ENCODE results near the gene MMP24.
"Not testable (repeated sequence)": the region's sequence is repeated elsewhere in the genome, so short reads cannot be mapped to it uniquely, and the experiment has no call there.

The MMP24 gene

GRCh38 chr20:35226126-35226883 is at the start of gene MMP24:
TSS of gene MMP24 (plus strand) at chr20:35226690. CDS start at chr20:35226739, 49 bp downstream.
- no peak for DNase-seq

- DNase-seq: peak; percentile 47
Observed at GRCh38 chr20:35179292-35180212, 46.9 kb upstream of the MMP24 start.

- DNase-seq: no peak
Observed at GRCh38 chr20:35180266-35180665, 46.2 kb upstream of the MMP24 start.

GRCh38 chr20:35181731-35182130 is 44.8 kb upstream of the MMP24 start:
- DNase-seq: no peak

GRCh38 chr20:35186691-35187289 is 39.7 kb upstream of the MMP24 start:
- not testable (repeated sequence) for DNase-seq

- no peak for DNase-seq
Observed at GRCh38 chr20:35187584-35188190, 38.8 kb upstream of the MMP24 start.

GRCh38 chr20:35189223-35189622 is 37.3 kb upstream of the MMP24 start:
- DNase-seq: not testable (repeated sequence)

GRCh38 chr20:35190556-35190955 is 35.9 kb upstream of the MMP24 start:
- DNase-seq: no peak

- DNase-seq: peak; percentile 30
Observed at GRCh38 chr20:35191419-35192117, 34.9 kb upstream of the MMP24 start.

GRCh38 chr20:35192118-35192872 is 34.2 kb upstream of the MMP24 start:
- DNase-seq: peak; percentile 83

GRCh38 chr20:35193031-35193791 is 33.3 kb upstream of the MMP24 start:
- not testable (repeated sequence) for DNase-seq

- DNase-seq: peak; percentile 48
Observed at GRCh38 chr20:35196313-35196712, 30.2 kb upstream of the MMP24 start.

GRCh38 chr20:35199740-35200139 is 26.8 kb upstream of the MMP24 start:
- peak; percentile 25 for DNase-seq

- DNase-seq: peak; percentile 38
Observed at GRCh38 chr20:35200267-35200666, 26.2 kb upstream of the MMP24 start.

- DNase-seq: not testable (repeated sequence)
Observed at GRCh38 chr20:35201467-35201866, 25.0 kb upstream of the MMP24 start.

GRCh38 chr20:35206802-35207201 is 19.7 kb upstream of the MMP24 start:
- DNase-seq: no peak

GRCh38 chr20:35207950-35208611 is 18.4 kb upstream of the MMP24 start:
- DNase-seq: peak; percentile 94

GRCh38 chr20:35215066-35215956 is 11.2 kb upstream of the MMP24 start:
- DNase-seq: peak; percentile 53

- DNase-seq: no peak
Observed at GRCh38 chr20:35216541-35216940, 9.9 kb upstream of the MMP24 start.

All from hematopoietic multipotent progenitor cell treated with erythropoietin and hydrocortisone succinate and interleukin-3 and kit ligand, for 6 days (in vitro differentiated cells).